ENCODE data around the gene NFIA.

GRCh38 chr1:61290525-61290924 is 208.2 kb downstream of the NFIA start:
- TF ChIP-seq, protein P1, sequence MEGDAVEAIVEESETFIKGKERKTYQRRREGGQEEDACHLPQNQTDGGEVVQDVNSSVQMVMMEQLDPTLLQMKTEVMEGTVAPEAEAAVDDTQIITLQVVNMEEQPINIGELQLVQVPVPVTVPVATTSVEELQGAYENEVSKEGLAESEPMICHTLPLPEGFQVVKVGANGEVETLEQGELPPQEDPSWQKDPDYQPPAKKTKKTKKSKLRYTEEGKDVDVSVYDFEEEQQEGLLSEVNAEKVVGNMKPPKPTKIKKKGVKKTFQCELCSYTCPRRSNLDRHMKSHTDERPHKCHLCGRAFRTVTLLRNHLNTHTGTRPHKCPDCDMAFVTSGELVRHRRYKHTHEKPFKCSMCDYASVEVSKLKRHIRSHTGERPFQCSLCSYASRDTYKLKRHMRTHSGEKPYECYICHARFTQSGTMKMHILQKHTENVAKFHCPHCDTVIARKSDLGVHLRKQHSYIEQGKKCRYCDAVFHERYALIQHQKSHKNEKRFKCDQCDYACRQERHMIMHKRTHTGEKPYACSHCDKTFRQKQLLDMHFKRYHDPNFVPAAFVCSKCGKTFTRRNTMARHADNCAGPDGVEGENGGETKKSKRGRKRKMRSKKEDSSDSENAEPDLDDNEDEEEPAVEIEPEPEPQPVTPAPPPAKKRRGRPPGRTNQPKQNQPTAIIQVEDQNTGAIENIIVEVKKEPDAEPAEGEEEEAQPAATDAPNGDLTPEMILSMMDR (IDR thresholded peaks at IDR 0.05), result no peak
- no peak for TF ChIP-seq EZH2 (IDR thresholded peaks at IDR 0.05; ENCODE audit: borderline replicate concordance, insufficient read depth, low read depth, low read length, poor library complexity, severe bottlenecking)

Measured in B cell (primary cell).